Activated CD8-positive, alpha-beta T cell treated with anti-CD3 and anti-CD28 coated beads for 36 hours (primary cell): Measurements from ENCODE around the gene POLD2. TPM values are rescaled to one million over a fixed set of nuclear protein-coding genes. Genes with fewer than 3 reads are reported as not detected.

Source experiments
- ATAC-seq: fragments of 200-7000 bp; cut with Tn5 transposase; one replicate; pipeline ENCODE4 v1.10.0; 2021; ENCODE audit warnings: mild to moderate bottlenecking, moderate library complexity
- CTCF ChIA-PET: fragments of 350-600 bp; sonication (Branson Sonifier 250); formaldehyde crosslinking; loops from one replicate; lab custom pipeline; 2021; ENCODE audit warnings: antibody characterized with exemption; lab: Charles Lee
- POLR2A ChIA-PET: fragments of 350-600 bp; sonication (Branson Sonifier 250); formaldehyde crosslinking; loops from one replicate; lab custom pipeline; 2021; ENCODE audit warnings: antibody characterized with exemption; lab: Charles Lee
- DNase-seq: peaks from one replicate; pipeline ENCODE4 v3.0.0-alpha.2; 2020
- H3K27ac Mint-ChIP-seq: one replicate; pipeline ENCODE4 v1.8.0; 2021; ENCODE audit warnings: mild to moderate bottlenecking, mixed read lengths
- H3K27me3 Mint-ChIP-seq: one replicate; pipeline ENCODE4 v1.8.0; 2021; ENCODE audit warnings: mixed read lengths
- H3K36me3 Mint-ChIP-seq: one replicate; pipeline ENCODE4 v1.8.0; 2021; ENCODE audit warnings: low read depth, mixed read lengths
- H3K4me1 Mint-ChIP-seq: one replicate; pipeline ENCODE4 v1.8.0; 2021; ENCODE audit warnings: low read depth, mixed read lengths
- H3K4me3 Mint-ChIP-seq: one replicate; pipeline ENCODE4 v1.8.0; 2021; ENCODE audit warnings: mild to moderate bottlenecking, moderate library complexity, mixed read lengths
- H3K9me3 Mint-ChIP-seq: one replicate; pipeline ENCODE4 v1.8.0; 2021; ENCODE audit warnings: mixed read lengths
- CTCF ChIP-seq: fragments of 200-600 bp; IDR thresholded peaks from one replicate; pipeline ENCODE4 v1.8.0; 2022; ENCODE audit warnings: antibody characterized with exemption, mild to moderate bottlenecking
- intact Hi-C: fragments of 100-400 bp; cut with micrococcal nuclease; formaldehyde crosslinking; loops from one replicate; pipeline ENCODE4 v1.10.0; 2022
- total RNA-seq, 2 experiments: library from RNA; stranded (reverse); gene quantifications; one replicate each; pipeline ENCODE4 v1.2.3, GENCODE V29; 2021

The POLD2 gene
- total RNA-seq, 2 experiments from 2014 or later: 243 to 251 TPM

- no peak overlapping the region for H3K27ac Mint-ChIP-seq
- no peaks in the 10 kb centered on the region for H3K27me3 Mint-ChIP-seq
- ChIA-PET POLR2A (interaction anchor here (0.6 kb wide), 1 partner anchor 40 kb away, joined by 3 read pairs; no protein-coding TSS in a partner anchor), CTCF (interaction anchor here (0.7 to 1.4 kb wide), 2 partner anchors 81 to 448 kb away, joined by 3 to 4 read pairs; no protein-coding TSS in a partner anchor)
- H3K4me3 Mint-ChIP-seq: no peak overlapping the region
- DNase-seq (no peak), ATAC-seq (no peak)
- no peaks in the 10 kb centered on the region for H3K9me3 Mint-ChIP-seq
- TF ChIP-seq CTCF: no peak
- H3K4me1 Mint-ChIP-seq: peaks cover 9% of the 10 kb centered on the region
- H3K36me3 Mint-ChIP-seq: no peaks in the 10 kb centered on the region
- intact Hi-C loops: no loop called here
Observed at GRCh38 chr7:44086627-44087026, 36.7 kb downstream of the POLD2 start.

- Mint-ChIP-seq H3K4me1 (peaks cover 17% of the 10 kb centered on the region), H3K36me3 (peaks cover 10% of the 10 kb centered on the region), H3K27ac (no peak overlapping the region), H3K9me3 (no peaks in the 10 kb centered on the region), H3K4me3 (no peak overlapping the region), H3K27me3 (no peaks in the 10 kb centered on the region)
- ChIA-PET CTCF (interaction anchor here (0.8 to 2.7 kb wide), 6 partner anchors 13 to 116 kb away, joined by 3 to 21 read pairs (median 3); partner anchors contain the start of gene DBNL), POLR2A (interaction anchor here (1.7 kb wide), 1 partner anchor 11 kb away, joined by 6 read pairs; no protein-coding TSS in a partner anchor)
- ATAC-seq (no peak), DNase-seq (no peak)
- intact Hi-C loops: no loop called here
- no peak for TF ChIP-seq CTCF
Observed at GRCh38 chr7:44085546-44085945, 37.8 kb downstream of the POLD2 start.

- ChIA-PET CTCF (interaction anchor here (0.8 to 2.7 kb wide), 5 partner anchors 14 to 117 kb away, joined by 3 to 21 read pairs (median 3); partner anchors contain the start of gene DBNL), POLR2A (interaction anchor here (0.9 to 1.7 kb wide), 2 partner anchors 12 to 18 kb away, joined by 3 to 6 read pairs; no protein-coding TSS in a partner anchor)
- Mint-ChIP-seq H3K4me1 (peaks cover 24% of the 10 kb centered on the region), H3K36me3 (peaks cover 14% of the 10 kb centered on the region), H3K9me3 (no peaks in the 10 kb centered on the region), H3K27ac (no peak overlapping the region), H3K4me3 (no peak overlapping the region), H3K27me3 (no peaks in the 10 kb centered on the region)
- intact Hi-C loops: no loop called here
- ATAC-seq (no peak), DNase-seq (no peak)
- TF ChIP-seq CTCF: no peak
Observed at GRCh38 chr7:44084701-44085100, 38.6 kb downstream of the POLD2 start.

- Mint-ChIP-seq H3K36me3 (peaks cover 21% of the 10 kb centered on the region), H3K4me3 (peak overlapping the region; percentile 78), H3K27me3 (no peaks in the 10 kb centered on the region), H3K4me1 (peaks cover 32% of the 10 kb centered on the region), H3K27ac (peak overlapping the region; percentile 10), H3K9me3 (no peaks in the 10 kb centered on the region)
- TF ChIP-seq CTCF: no peak
- intact Hi-C loops: no loop called here
- DNase-seq (no peak), ATAC-seq (no peak)
- CTCF ChIA-PET: interaction anchor here (2.7 kb wide), 1 partner anchor 14 kb away, joined by 21 read pairs; no protein-coding TSS in a partner anchor
- POLR2A ChIA-PET: interaction anchor here (0.9 to 1.7 kb wide), 2 partner anchors 13 to 17 kb away, joined by 3 to 6 read pairs; no protein-coding TSS in a partner anchor
Observed at GRCh38 chr7:44083796-44084195, 39.6 kb downstream of the POLD2 start.

GRCh38 chr7:44082541-44083207 is 40.7 kb downstream of the POLD2 start:
- ChIA-PET POLR2A (no interaction called here), CTCF (no interaction called here)
- H3K4me1 Mint-ChIP-seq: peaks cover 40% of the 10 kb centered on the region
- H3K9me3 Mint-ChIP-seq: no peaks in the 10 kb centered on the region
- ATAC-seq: peak; percentile 96
- H3K27ac Mint-ChIP-seq: peak overlapping the region; percentile 78
- peak; percentile 99 for DNase-seq
- no peaks in the 10 kb centered on the region for H3K27me3 Mint-ChIP-seq
- TF ChIP-seq CTCF: no peak
- H3K36me3 Mint-ChIP-seq: peaks cover 31% of the 10 kb centered on the region
- intact Hi-C loops: no loop called here
- H3K4me3 Mint-ChIP-seq: peak overlapping the region; percentile 78
